IPS DF 4.7 (cell line): Measurements from ENCODE around the gene FKBP4.
A peak's percentile ranks its signal among the peaks of the same experiment; 100 is the strongest.

Experiments used
- DNase-seq: peaks from one replicate; pipeline ENCODE4 v3.0.0-alpha.2; 2013; ENCODE audit warnings: low spot score; ENCODE audit errors: extremely low read depth

Gene FKBP4

GRCh38 chr12:2812290-2813213 lies 17.8 kb downstream of the FKBP4 start, which contains the start of gene ITFG2:
TSS of gene ITFG2 (plus strand) at chr12:2812668. CDS start at chr12:2812761, 93 bp downstream.
- DNase-seq = peak; percentile 99

- DNase-seq = no peak
These were observed 18.7 kb downstream of the FKBP4 start for GRCh38 chr12:2813214-2814185.

GRCh38 chr12:2819810-2820209 lies 25.0 kb downstream of the FKBP4 start:
- no peak for DNase-seq

GRCh38 chr12:2820432-2820831 lies 25.7 kb downstream of the FKBP4 start:
- no peak for DNase-seq

GRCh38 chr12:2823483-2823882 lies 28.7 kb downstream of the FKBP4 start:
- no peak for DNase-seq

- DNase-seq = no peak
These were observed 29.8 kb downstream of the FKBP4 start for GRCh38 chr12:2824541-2824940.

- no peak for DNase-seq
These were observed 30.4 kb downstream of the FKBP4 start for GRCh38 chr12:2825132-2825531.

GRCh38 chr12:2826036-2826435 lies 31.3 kb downstream of the FKBP4 start:
- DNase-seq = no peak

GRCh38 chr12:2826721-2827515 lies 32.1 kb downstream of the FKBP4 start:
- DNase-seq = no peak

- no peak for DNase-seq
These were observed 34.5 kb downstream of the FKBP4 start for GRCh38 chr12:2829275-2829674.

GRCh38 chr12:2832550-2833127 lies 37.9 kb downstream of the FKBP4 start:
- DNase-seq = no peak

- no peak for DNase-seq
These were observed 38.6 kb downstream of the FKBP4 start for GRCh38 chr12:2833327-2833726.

GRCh38 chr12:2833810-2834209 lies 39.0 kb downstream of the FKBP4 start:
- DNase-seq = no peak

GRCh38 chr12:2834581-2835491 lies 40.1 kb downstream of the FKBP4 start, which contains the start of gene NRIP2:
TSS of gene NRIP2 (minus strand) at chr12:2835035. CDS start at chr12:2834983, 52 bp downstream.
- no peak for DNase-seq

- DNase-seq = no peak
These were observed 41.1 kb downstream of the FKBP4 start for GRCh38 chr12:2835691-2836403.

GRCh38 chr12:2836574-2836973 lies 41.8 kb downstream of the FKBP4 start:
- DNase-seq = no peak

- no peak for DNase-seq
These were observed 46.4 kb downstream of the FKBP4 start for GRCh38 chr12:2841056-2841650.

GRCh38 chr12:2842948-2843347 lies 48.2 kb downstream of the FKBP4 start:
- no peak for DNase-seq
